GM18951 (cell line): ENCODE results near the gene ERLEC1.
A peak's percentile ranks its signal among the peaks of the same experiment; 100 is the strongest.
"Not testable (repeated sequence)": the region's sequence is repeated elsewhere in the genome, so short reads cannot be mapped to it uniquely, and the experiment has no call there.

Source experiments
- POLR2A ChIP-seq: IDR thresholded peaks from 4 replicates; pipeline ENCODE4 v1.6.1; 2011; ENCODE audit warnings: mild to moderate bottlenecking; ENCODE audit not compliant: insufficient read length, insufficient read depth; ENCODE audit errors: extremely low read depth
- in situ Hi-C: fragments of 300-500 bp; cut with MboI; formaldehyde crosslinking; loops from one replicate; pipeline ENCODE4 v1.12.0; 2022; ENCODE audit warnings: low sequenced_read_pairs, mixed read lengths, inconsistent platforms; ENCODE audit not compliant: unreplicated experiment

Gene ERLEC1

DNA sequence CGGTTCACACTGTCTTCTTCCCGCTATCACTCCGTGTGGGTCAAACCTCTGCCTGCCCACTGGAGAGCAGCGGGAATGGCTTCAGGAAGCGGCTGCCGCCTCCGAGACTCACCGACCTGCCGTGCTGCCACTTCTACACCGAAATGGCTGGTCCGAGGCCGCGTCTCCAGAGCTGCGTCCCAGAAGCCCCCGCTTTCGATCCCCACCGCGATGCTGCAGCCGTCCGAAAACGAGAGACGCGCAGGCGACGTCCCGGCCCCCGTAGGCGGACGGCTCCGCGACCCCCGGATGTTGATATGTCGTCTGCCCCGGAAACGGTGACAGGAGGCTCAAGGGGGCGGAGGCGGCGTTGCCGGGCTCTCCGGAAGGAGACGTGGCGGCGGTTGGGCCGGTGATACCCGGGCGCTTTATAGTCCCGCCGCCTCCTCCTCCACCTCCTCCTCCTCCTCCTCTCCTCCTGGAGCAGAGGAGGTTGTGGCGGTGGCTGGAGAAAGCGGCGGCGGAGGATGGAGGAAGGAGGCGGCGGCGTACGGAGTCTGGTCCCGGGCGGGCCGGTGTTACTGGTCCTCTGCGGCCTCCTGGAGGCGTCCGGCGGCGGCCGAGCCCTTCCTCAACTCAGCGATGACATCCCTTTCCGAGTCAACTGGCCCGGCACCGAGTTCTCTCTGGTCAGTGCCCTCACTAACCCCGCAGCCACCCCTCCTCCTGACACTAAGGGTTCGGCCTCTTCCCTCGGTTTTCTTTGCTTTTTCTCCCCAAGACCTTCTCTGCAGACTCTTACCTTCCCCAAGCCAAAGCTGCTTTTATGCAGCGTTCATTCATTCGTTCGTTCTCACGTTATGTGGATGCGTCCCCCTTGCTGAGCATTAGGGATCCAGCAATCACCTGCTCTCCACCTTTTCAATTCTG is at the start of gene ERLEC1, which contains the start of gene ASB3:
Gene ERLEC1, plus strand, starts transcription at position 340 of the 909 bp plus-strand sequence. Its CDS starts 167 bp downstream, at position 507.
Gene ASB3, minus strand, starts transcription at position 249 of the 909 bp plus-strand sequence. CDS start 21,381 bp downstream, outside the sequence.
- TF ChIP-seq POLR2A, result peak; percentile 81
- in situ Hi-C loops, result no loop called here

- in situ Hi-C loops, result no loop called here
- no peak for TF ChIP-seq POLR2A
Measured at GRCh38 chr2:53737091-53737490, 49.8 kb upstream of the ERLEC1 start.

DNA sequence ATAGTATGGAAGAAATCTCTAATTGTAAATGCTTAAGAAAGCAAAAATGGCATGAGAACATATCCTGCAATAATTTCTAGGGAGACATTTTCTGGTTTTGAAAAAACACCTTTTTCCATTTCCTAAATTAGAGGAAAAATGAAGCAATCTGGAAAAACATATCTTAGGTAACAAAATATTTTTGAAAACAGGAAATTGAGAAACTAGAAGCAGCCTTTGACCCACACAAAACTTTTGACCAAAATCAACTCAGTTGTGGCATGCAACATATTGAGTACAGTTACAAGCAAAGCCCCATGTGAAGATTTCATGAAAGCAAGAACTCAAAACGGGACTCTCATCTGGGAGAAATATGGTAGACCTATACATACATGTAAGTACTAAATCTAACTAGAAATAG is 47.8 kb upstream of the ERLEC1 start:
- in situ Hi-C loops, result no loop called here
- TF ChIP-seq POLR2A, result no peak

DNA sequence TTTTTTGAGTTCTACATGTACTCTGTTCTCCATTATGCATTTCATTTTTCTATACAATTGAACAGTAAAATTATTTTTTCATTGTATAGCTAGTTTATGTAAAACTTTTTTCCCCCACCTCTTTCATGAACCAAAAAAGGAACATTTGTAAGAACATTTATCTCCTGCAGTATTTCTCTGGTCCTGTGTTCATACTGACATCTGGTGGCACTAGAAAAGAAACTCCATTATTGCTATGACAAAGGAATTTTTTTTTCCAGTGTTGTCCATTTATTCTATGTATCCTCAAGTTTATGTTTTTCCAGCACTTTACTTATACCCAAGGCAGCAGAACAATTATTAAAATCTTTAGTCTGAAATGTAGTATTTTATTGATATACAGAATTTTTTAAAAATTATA is 46.7 kb upstream of the ERLEC1 start:
- in situ Hi-C loops, result no loop called here
- TF ChIP-seq POLR2A, result no peak

GRCh38 chr2:53744395-53745065 is 42.3 kb upstream of the ERLEC1 start:
- in situ Hi-C loops, result no loop called here
- no peak for TF ChIP-seq POLR2A

- TF ChIP-seq POLR2A, result no peak
- in situ Hi-C loops, result no loop called here
Measured at GRCh38 chr2:53750041-53750768, 36.6 kb upstream of the ERLEC1 start.

GRCh38 chr2:53751728-53752127 is 35.1 kb upstream of the ERLEC1 start:
- TF ChIP-seq POLR2A, result no peak
- in situ Hi-C loops, result no loop called here

GRCh38 chr2:53752385-53752784 is 34.5 kb upstream of the ERLEC1 start:
- TF ChIP-seq POLR2A, result no peak
- in situ Hi-C loops, result no loop called here

DNA sequence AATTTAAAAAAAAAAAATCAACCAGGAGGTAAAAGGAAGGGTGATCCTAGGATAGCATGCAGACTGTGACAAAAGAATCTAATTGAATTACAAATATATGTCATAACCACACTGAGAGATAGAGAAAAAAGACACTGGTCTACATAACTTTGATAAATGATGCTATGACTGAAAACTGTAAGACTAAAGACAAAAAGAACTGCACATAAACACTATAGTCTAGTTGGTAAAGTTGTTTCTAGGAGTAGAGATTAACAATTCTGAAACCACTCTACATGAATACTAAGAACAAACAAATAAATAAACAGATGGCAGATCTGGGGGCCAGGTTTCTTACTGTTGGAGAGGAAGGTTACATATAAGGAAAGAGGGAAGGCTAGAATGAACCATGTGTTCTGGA is 33.8 kb upstream of the ERLEC1 start:
- no peak for TF ChIP-seq POLR2A
- in situ Hi-C loops, result no loop called here

DNA sequence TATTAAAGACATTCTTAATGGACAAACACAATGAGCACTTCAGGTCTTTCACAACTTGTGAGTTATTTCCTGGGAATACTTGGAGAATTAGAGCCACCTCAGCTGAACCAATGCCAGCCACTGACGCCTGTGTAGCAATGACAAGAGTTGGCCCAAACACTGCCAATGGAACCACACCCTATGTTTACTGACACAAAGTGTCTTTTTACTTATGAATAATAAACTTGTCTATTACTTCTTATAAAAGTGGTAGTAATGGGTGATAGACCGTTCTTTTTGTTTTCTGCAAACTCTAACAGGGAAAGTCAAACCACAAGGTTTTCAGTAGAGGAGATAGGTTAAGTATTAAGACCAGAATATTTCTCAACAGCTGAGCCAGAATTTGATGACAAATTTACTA is 31.7 kb upstream of the ERLEC1 start:
- no peak for TF ChIP-seq POLR2A
- in situ Hi-C loops, result no loop called here

- in situ Hi-C loops, result no loop called here
- no peak for TF ChIP-seq POLR2A
Measured at GRCh38 chr2:53756644-53757043, 30.2 kb upstream of the ERLEC1 start.

- in situ Hi-C loops, result not testable (repeated sequence)
Measured at GRCh38 chr2:53757206-53757605, 29.6 kb upstream of the ERLEC1 start.

DNA sequence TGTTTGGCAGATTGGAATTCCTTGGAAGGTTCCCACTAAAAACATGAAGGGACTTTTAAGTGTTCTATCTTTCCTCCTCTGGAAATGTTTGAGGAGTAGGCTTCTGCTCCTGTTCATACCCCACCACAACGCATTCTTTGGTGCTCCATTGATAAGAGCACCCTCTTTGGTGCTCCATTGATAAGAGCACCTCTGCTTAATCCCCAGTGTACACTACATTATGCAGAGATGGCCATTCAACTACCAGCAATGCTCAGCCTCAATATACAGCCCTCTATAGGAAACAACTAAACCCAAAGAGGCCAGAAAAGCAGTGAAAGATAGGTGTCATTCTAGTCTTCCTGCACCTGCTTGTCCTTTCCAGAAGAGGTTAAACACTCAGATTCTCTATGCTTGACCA is 21.1 kb upstream of the ERLEC1 start:
- in situ Hi-C loops, result no loop called here
- TF ChIP-seq POLR2A, result no peak
